ENCODE data around the gene VTI1A. TPM values are rescaled to one million over a fixed set of nuclear protein-coding genes. Genes with fewer than 3 reads are reported as not detected.

VTI1A gene
- total and polyA plus RNA-seq, 3 donors from 2014 or later = 25.5 to 85.9 (median 63.4) TPM

- Histone ChIP-seq H3K27me3 (no peaks in the 10 kb centered on the region), H3K9me3 (no peaks in the 10 kb centered on the region), H3K27ac (no peak overlapping the region), H3K4me1 (no peaks in the 10 kb centered on the region), H3K4me3 (no peak overlapping the region), H3K36me3 (ENCODE audit: low read depth, missing control alignments) (no peaks in the 10 kb centered on the region)
- intact Hi-C loops (cut with DNase I; ENCODE audit: low total_unique reads) = no loop called here
- TF ChIP-seq CTCF (IDR thresholded peaks at IDR 0.05) = no peak
- no peak for TF ChIP-seq POLR2A (IDR thresholded peaks at IDR 0.05)
- DNase-seq = no peak
- WGBS, 2 donors = 85 to 87% methylated on average over 6 of the region's 6 CpGs
Observed at GRCh38 chr10:112584276-112584675, 137.3 kb downstream of the VTI1A start.

- Histone ChIP-seq H3K4me3 (no peak overlapping the region), H3K27ac (no peak overlapping the region), H3K27me3 (no peaks in the 10 kb centered on the region), H3K4me1 (no peaks in the 10 kb centered on the region), H3K9me3 (no peaks in the 10 kb centered on the region), H3K36me3 (ENCODE audit: low read depth, missing control alignments) (no peaks in the 10 kb centered on the region)
- WGBS, 2 donors = 84 to 93% methylated on average over 4 of the region's 4 CpGs
- no peak for DNase-seq
- no peak for TF ChIP-seq POLR2A (IDR thresholded peaks at IDR 0.05)
- TF ChIP-seq CTCF (IDR thresholded peaks at IDR 0.05) = no peak
- intact Hi-C loops (cut with DNase I; ENCODE audit: low total_unique reads) = no loop called here
Observed at GRCh38 chr10:112585126-112585525, 138.1 kb downstream of the VTI1A start.

- TF ChIP-seq CTCF (IDR thresholded peaks at IDR 0.05) (no peak), POLR2A (IDR thresholded peaks at IDR 0.05) (no peak)
- intact Hi-C loops (cut with DNase I; ENCODE audit: low total_unique reads) = no loop called here
- Histone ChIP-seq H3K27me3 (no peaks in the 10 kb centered on the region), H3K36me3 (ENCODE audit: low read depth, missing control alignments) (no peaks in the 10 kb centered on the region), H3K4me1 (no peaks in the 10 kb centered on the region), H3K4me3 (no peak overlapping the region), H3K27ac (no peak overlapping the region), H3K9me3 (no peaks in the 10 kb centered on the region)
- WGBS, 2 donors = 72 to 86% methylated on average over 5 of the region's 5 CpGs
- DNase-seq = no peak
Observed at GRCh38 chr10:112585960-112586359, 138.9 kb downstream of the VTI1A start.

- no peaks in the 10 kb centered on the region for H3K9me3 ChIP-seq
- H3K27me3 ChIP-seq = no peaks in the 10 kb centered on the region
- intact Hi-C loops (cut with DNase I; ENCODE audit: low total_unique reads) = no loop called here
- H3K27ac ChIP-seq = no peak overlapping the region
- TF ChIP-seq CTCF (IDR thresholded peaks at IDR 0.05) (no peak), POLR2A (IDR thresholded peaks at IDR 0.05) (no peak)
- H3K4me3 ChIP-seq = no peak overlapping the region
- no peak for DNase-seq
- no peaks in the 10 kb centered on the region for H3K36me3 ChIP-seq (ENCODE audit: low read depth, missing control alignments)
- H3K4me1 ChIP-seq = no peaks in the 10 kb centered on the region
Observed at GRCh38 chr10:112587729-112588128, 140.7 kb downstream of the VTI1A start.

- Histone ChIP-seq H3K4me3 (no peak overlapping the region), H3K4me1 (no peaks in the 10 kb centered on the region), H3K36me3 (ENCODE audit: low read depth, missing control alignments) (no peaks in the 10 kb centered on the region), H3K27me3 (no peaks in the 10 kb centered on the region), H3K9me3 (no peaks in the 10 kb centered on the region), H3K27ac (no peak overlapping the region)
- DNase-seq = no peak
- TF ChIP-seq POLR2A (IDR thresholded peaks at IDR 0.05) = no peak
- TF ChIP-seq CTCF (IDR thresholded peaks at IDR 0.05) = no peak
- intact Hi-C loops (cut with DNase I; ENCODE audit: low total_unique reads) = no loop called here
- WGBS, 2 donors = 75 to 84% methylated on average over 5 of the region's 5 CpGs
Observed at GRCh38 chr10:112588225-112588990, 141.4 kb downstream of the VTI1A start.
